GM12878 (cell line): Measurements from ENCODE around the gene TLL1. TPM values are rescaled to one million over a fixed set of nuclear protein-coding genes. Genes with fewer than 3 reads are reported as not detected.

Source experiments
- ATAC-seq: fragments of 200-7000 bp; cut with Tn5 transposase; 3 replicates; pipeline ENCODE4 v1.9.1; 2020; ENCODE audit warnings: mild to moderate bottlenecking, moderate library complexity
- BruUV-seq: library from RNA; stranded (reverse); fragments of 400-500 nt; replicated peaks from 2 replicates; lab custom pipeline; 2021; lab: Mats Ljungman, UMichigan
- CTCF ChIA-PET: fragments of 300-600 bp; sonication (Branson Sonifier 250); formaldehyde crosslinking; extraction: SDS; loops from one replicate; lab custom pipeline; 2021; ENCODE audit warnings: inconsistent platforms; lab: Yijun Ruan, JAX
- POLR2A ChIA-PET: fragments of 350-600 bp; formaldehyde crosslinking; extraction: SDS; loops from one replicate; lab custom pipeline; 2021; ENCODE audit warnings: inconsistent platforms; lab: Charles Lee
- RAD21 ChIA-PET: fragments of 300-600 bp; sonication (Branson Sonifier 250); formaldehyde crosslinking; loops from one replicate; lab custom pipeline; 2023; ENCODE audit warnings: antibody characterized with exemption; ENCODE audit not compliant: unreplicated experiment; lab: Charles Lee
- SMC1A ChIA-PET: fragments of 300-600 bp; sonication (Branson Sonifier 250); formaldehyde crosslinking; loops from one replicate; lab custom pipeline; 2023; ENCODE audit not compliant: unreplicated experiment, uncharacterized antibody; lab: Charles Lee
- DNase-seq: peaks from one replicate; pipeline ENCODE4 v3.0.0-alpha.2; 2011; ENCODE audit warnings: low read depth, low spot score
- FAIRE-seq: peaks from 3 replicates; lab custom pipeline; 2011; peaks lifted over from hg19 to GRCh38; lab: Jason Lieb, UNC
- H2AFZ ChIP-seq: 2 replicates; pipeline ENCODE4 v1.6.0; 2011; ENCODE audit warnings: low read depth, low read length, control low read depth; ENCODE audit not compliant: control insufficient read depth
- H3K27ac ChIP-seq: 2 replicates; pipeline ENCODE4 v1.5.1; 2011; ENCODE audit warnings: control low read depth; ENCODE audit not compliant: control insufficient read depth, insufficient read depth
- H3K27me3 ChIP-seq, 2 experiments: replicated peaks in 1 of 2; 2 replicates each; pipeline versions ENCODE4 v1.6.0 to v1.6.1; 2011; ENCODE audit warnings: low read length in 1 of 2; ENCODE audit not compliant: control insufficient read depth in 2 of 2, insufficient read depth in 2 of 2
- H3K36me3 ChIP-seq, 2 experiments: 2 replicates each; pipeline ENCODE4 v1.5.1; 2011; ENCODE audit warnings: low read length in 1 of 2; ENCODE audit not compliant: control insufficient read depth in 2 of 2, insufficient read depth in 2 of 2
- H3K4me1 ChIP-seq: 2 replicates; pipeline ENCODE4 v1.6.1; 2011; ENCODE audit warnings: mild to moderate bottlenecking, low read length, moderate library complexity, mixed read lengths; ENCODE audit not compliant: control insufficient read depth, insufficient read depth
- H3K4me2 ChIP-seq: 2 replicates; pipeline ENCODE4 v1.6.0; 2011; ENCODE audit warnings: control low read depth; ENCODE audit not compliant: control insufficient read depth, insufficient read depth
- H3K4me3 ChIP-seq: fragments of 200-600 bp; sonication (generic); 2 replicates; pipeline ENCODE4 v1.5.1; 2016
- H3K79me2 ChIP-seq: 2 replicates; pipeline ENCODE4 v1.6.0; 2011; ENCODE audit warnings: low read length; ENCODE audit not compliant: control insufficient read depth, insufficient read depth
- H3K9ac ChIP-seq: 2 replicates; pipeline ENCODE4 v1.8.0; 2011; ENCODE audit warnings: low read length, control low read depth, mixed read lengths; ENCODE audit not compliant: control insufficient read depth, insufficient read depth
- H3K9me3 ChIP-seq: replicated peaks from 3 replicates; pipeline ENCODE4 v1.5.1; 2011; ENCODE audit warnings: mild to moderate bottlenecking, low read length; ENCODE audit not compliant: control insufficient read depth, insufficient read depth
- H4K20me1 ChIP-seq: 2 replicates; pipeline ENCODE4 v1.6.0; 2011; ENCODE audit not compliant: control insufficient read depth, insufficient read depth
- CEBPB ChIP-seq, 2 experiments: fragments of 150-350 bp in 1 of 2; IDR thresholded peaks; 2 replicates each; pipeline ENCODE4 v1.6.1; 2012 to 2014; ENCODE audit warnings: low read depth in 2 of 2, low read length in 2 of 2, borderline replicate concordance in 1 of 2, inconsistent platforms in 1 of 2
- RAD21 ChIP-seq: IDR thresholded peaks from 2 replicates; pipeline ENCODE4 v1.6.1; 2011; ENCODE audit warnings: mild to moderate bottlenecking, low read depth, low read length, moderate library complexity; ENCODE audit not compliant: insufficient read depth
- SMC3 ChIP-seq: IDR thresholded peaks from 2 replicates; pipeline ENCODE4 v1.6.1; 2011; ENCODE audit warnings: low read length, improper control_type of control experiment, borderline replicate concordance
- WGBS: methylation state at CpG from one replicate; pipeline ENCODE4 v1.1.6; 2016; ENCODE audit warnings: low lambda C conversion rate; ENCODE audit not compliant: insufficient replicate concordance, insufficient coverage; ENCODE audit errors: missing lambda C conversion rate; 5-methylcytosine and 5-hydroxymethylcytosine counted together
- in situ Hi-C: fragments of 300-500 bp; cut with MboI; formaldehyde crosslinking; loops from 9 replicates; pipeline ENCODE4 v1.14.3; 2018; ENCODE audit warnings: mixed read lengths
- intact Hi-C: fragments of 100-400 bp; cut with micrococcal nuclease; formaldehyde crosslinking; loops from one replicate; pipeline ENCODE4 v1.14.2; 2022; ENCODE audit not compliant: unreplicated experiment
- polyA plus RNA-seq, 11 experiments: library from polyadenylated mRNA; depleted of rRNA in 4 of 11; unstranded in 6 of 11; stranded (reverse) in 5 of 11; fragments of >200 nt; fragmentation: Nextera tagmentation in 4 of 11; fragmentation: Illumina TruSeq in 1 of 11; extraction: Ambion mirVana in 4 of 11; extraction: Trizol in 1 of 11; gene quantifications; 1 replicate in 1 of 11; 2 replicates in 10 of 11; pipeline versions ENCODE4 v1.2.1 to v1.2.3, GENCODE V29; 2011 to 2016; ENCODE audit warnings: inconsistent platforms in 2 of 11, missing spikeins in 2 of 11, low read depth in 1 of 11
- total RNA-seq, 4 experiments: library from RNA; depleted of rRNA in 3 of 4; stranded (reverse); fragments of >200 nt in 3 of 4; fragmentation: Illumina TruSeq in 1 of 4; extraction: Trizol in 1 of 4; gene quantifications; 2 replicates each; pipeline versions ENCODE4 v1.2.1 to v1.2.3, GENCODE V29; 2013 to 2021
- TF ChIP-seq, protein P1 (sequence below), 3 experiments: IDR thresholded peaks in 2 of 3; conservative IDR thresholded peaks in 1 of 3; 2 replicates each; pipeline ENCODE4 v1.5.1; 2011; ENCODE audit warnings: low read depth in 3 of 3, low read length in 3 of 3, mild to moderate bottlenecking in 3 of 3, control low read depth in 2 of 3, moderate library complexity in 2 of 3, inconsistent platforms in 1 of 3, mixed read lengths in 1 of 3; ENCODE audit not compliant: control insufficient read depth in 2 of 3, insufficient read depth in 1 of 3; ENCODE audit errors: extremely low read depth in 1 of 3

The TLL1 gene
- total and polyA plus RNA-seq, 10 of the 15 experiments (the other 5 are each of a cell fraction or from before 2014, with no cell fraction given): 0.02 to 0.31 (median 0.05) TPM; not detected in 2

DNA sequence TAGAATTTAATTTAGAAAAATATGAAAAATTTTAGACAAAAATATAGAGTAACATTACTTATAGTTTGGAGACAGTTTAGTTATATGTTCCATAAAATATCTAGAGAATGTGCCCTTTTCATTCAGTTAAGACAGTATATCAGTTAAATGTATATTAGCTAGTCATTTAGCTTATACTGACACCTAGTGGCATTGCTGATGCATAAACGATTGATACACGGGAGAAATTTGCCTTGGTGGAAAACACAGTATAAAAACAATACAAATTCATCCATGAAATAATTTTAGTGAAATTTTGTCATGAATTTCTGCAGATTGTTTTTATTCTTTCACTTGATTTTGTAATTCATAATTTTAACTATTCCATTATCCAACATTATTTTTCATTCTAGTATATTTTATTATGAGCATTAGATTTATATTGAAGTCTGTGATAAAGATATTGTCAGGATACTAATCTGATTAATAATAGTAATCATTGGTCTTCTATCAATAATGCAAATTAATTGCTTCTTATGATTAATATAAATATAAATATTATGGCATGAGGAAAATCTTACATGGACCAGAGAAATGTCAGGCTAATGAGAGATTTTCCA, 219.0 kb downstream of the TLL1 start:
- BruUV-seq: no TSS peak
- TF ChIP-seq, protein P1, sequence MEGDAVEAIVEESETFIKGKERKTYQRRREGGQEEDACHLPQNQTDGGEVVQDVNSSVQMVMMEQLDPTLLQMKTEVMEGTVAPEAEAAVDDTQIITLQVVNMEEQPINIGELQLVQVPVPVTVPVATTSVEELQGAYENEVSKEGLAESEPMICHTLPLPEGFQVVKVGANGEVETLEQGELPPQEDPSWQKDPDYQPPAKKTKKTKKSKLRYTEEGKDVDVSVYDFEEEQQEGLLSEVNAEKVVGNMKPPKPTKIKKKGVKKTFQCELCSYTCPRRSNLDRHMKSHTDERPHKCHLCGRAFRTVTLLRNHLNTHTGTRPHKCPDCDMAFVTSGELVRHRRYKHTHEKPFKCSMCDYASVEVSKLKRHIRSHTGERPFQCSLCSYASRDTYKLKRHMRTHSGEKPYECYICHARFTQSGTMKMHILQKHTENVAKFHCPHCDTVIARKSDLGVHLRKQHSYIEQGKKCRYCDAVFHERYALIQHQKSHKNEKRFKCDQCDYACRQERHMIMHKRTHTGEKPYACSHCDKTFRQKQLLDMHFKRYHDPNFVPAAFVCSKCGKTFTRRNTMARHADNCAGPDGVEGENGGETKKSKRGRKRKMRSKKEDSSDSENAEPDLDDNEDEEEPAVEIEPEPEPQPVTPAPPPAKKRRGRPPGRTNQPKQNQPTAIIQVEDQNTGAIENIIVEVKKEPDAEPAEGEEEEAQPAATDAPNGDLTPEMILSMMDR (IDR thresholded peaks at IDR 0.05 in 2 of 3, conservative IDR thresholded peaks at IDR 0.05 in 1 of 3; ENCODE audit: control insufficient read depth in 2 of 3, extremely low read depth in 1 of 3, insufficient read depth in 1 of 3, low read depth in 3 of 3, low read length in 3 of 3): peak; percentile 57 to 64 (median 63); a peak in 5 of 6 replicates
- peak; percentile 71 for TF ChIP-seq RAD21
- peak; percentile 83 for TF ChIP-seq SMC3
- no peak for TF ChIP-seq CEBPB (IDR thresholded peaks at IDR 0.05; ENCODE audit: borderline replicate concordance in 1 of 2, low read depth in 2 of 2, low read length in 2 of 2)
- Histone ChIP-seq H3K27ac (no peak overlapping the region), H3K4me2 (no peak overlapping the region), H3K9ac (no peak overlapping the region), H3K27me3 (no peaks in the 10 kb centered on the region), H2AFZ (no peak overlapping the region), H3K36me3 (no peaks in the 10 kb centered on the region), H3K4me3 (no peak overlapping the region), H3K79me2 (no peaks in the 10 kb centered on the region), H3K9me3 (no peaks in the 10 kb centered on the region), H3K4me1 (no peaks in the 10 kb centered on the region), H4K20me1 (no peaks in the 10 kb centered on the region)
- FAIRE-seq (no peak), DNase-seq (no peak), ATAC-seq (peak; percentile 78)
- intact Hi-C loops: loop anchor here (1.0 to 5.0 kb wide), 4 partner anchors 51 to 599 kb away; no protein-coding TSS in a partner anchor
- CTCF ChIA-PET: interaction anchor here (0.5 to 2.2 kb wide), 19 partner anchors 13 to 961 kb away, joined by 3 to 34 read pairs (median 4); no protein-coding TSS in a partner anchor
- 0% methylated on average over 2 of the region's 2 CpGs for WGBS
- in situ Hi-C loops: loop anchor here (5.0 to 25.0 kb wide), 2 partner anchors 555 to 955 kb away; no protein-coding TSS in a partner anchor
- SMC1A ChIA-PET: interaction anchor here (1.0 to 2.2 kb wide), 13 partner anchors 13 to 598 kb away, joined by 3 to 28 read pairs (median 4); no protein-coding TSS in a partner anchor
- RAD21 ChIA-PET: interaction anchor here (0.9 to 2.2 kb wide), 10 partner anchors 23 to 599 kb away, joined by 3 to 26 read pairs (median 6); no protein-coding TSS in a partner anchor
- POLR2A ChIA-PET: no interaction called here
